GM19043 (cell line): ENCODE measurements around the gene SLC15A1.
"Not testable (repeated sequence)": the region's sequence is repeated elsewhere in the genome, so short reads cannot be mapped to it uniquely, and the experiment has no call there.

Experiments
- ATAC-seq: cut with Tn5 transposase; IDR thresholded peaks from one replicate; pipeline ENCODE4 v1.9.1; 2021; ENCODE audit warnings: low read depth; ENCODE audit not compliant: unreplicated experiment

Gene SLC15A1

DNA sequence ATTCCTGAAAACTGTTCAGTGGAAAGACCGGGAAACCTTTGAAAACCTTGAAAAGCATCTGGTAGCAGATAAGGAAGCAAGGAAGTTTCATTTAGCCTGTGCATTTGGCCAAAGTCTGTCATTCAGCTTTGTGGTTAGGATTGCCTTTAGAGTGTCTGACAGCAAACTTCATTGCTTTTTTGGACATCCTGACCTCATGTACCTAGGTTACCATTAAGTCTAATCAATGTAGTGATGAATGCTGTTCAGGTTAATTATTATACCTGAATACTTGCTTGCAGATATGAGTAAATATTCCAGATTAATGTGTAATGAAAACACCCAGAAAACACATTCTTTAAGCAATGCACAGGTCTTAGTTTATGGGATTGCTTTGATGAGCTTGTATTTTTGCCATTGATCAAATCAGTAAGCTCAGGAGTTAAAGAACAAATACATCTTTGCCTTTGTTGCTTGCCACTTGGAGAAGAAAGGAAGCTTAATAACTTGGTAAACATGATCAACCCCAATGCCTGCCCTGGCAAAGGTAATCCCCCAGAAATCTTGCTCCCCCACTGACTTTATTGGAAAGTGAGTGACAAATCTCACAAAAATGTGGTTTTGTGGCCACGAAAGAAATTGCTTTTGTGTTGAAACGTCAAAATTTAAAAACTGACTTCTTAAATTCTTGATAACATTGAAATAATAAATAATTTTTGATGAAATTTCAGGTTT is 87.4 kb downstream of the SLC15A1 start:
- no peak for ATAC-seq

- ATAC-seq = no peak
Observed at GRCh38 chr13:98664510-98664909, 88.0 kb downstream of the SLC15A1 start.

- ATAC-seq = no peak
Observed at GRCh38 chr13:98664047-98664446, 88.4 kb downstream of the SLC15A1 start.

DNA sequence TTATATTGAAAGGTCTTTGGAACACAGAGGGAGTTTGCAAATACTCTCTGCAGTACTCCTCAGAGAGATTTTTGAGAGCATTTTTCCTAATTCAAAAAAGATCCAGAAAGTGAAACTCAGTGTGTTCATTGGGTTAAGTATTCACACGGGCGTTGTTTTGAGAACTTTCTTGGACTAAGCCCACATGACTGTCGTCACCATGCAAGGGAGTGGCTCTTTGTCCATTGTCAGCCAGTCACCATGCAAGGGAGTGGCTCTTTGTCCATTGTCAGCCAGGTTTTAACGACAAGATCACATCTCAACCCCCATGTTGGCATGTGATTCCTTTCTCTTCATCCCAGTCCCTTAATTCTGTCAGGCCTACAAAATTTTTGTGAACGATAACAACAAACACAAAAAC is 94.3 kb downstream of the SLC15A1 start:
- no peak for ATAC-seq

DNA sequence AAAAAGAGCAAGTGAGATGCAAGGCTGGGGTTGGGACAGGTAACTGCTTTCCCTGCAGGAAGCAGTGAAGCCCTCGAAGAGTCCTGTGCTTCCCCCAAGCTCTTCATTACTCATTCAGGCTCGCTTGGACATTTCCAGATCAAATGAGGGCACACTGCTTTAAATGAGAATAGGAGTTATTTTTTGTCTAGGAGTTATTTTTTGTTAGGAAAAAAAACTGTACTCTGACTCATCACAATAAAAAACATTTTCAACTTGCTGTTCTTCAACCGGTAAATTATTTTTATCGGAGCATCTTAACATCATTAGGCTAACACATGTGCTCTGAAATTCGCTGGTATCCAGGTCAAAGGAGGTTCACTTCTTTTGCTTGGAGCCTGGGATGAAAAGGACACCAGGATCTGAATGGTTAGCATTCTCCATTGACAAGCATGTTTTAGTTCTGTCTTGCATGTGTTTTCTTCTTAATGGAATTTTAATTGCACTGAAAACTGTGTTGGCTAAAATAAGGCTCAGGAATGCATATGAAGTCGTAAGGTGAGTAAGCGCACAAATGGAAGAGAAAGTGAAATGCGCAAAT is 94.9 kb downstream of the SLC15A1 start:
- no peak for ATAC-seq

DNA sequence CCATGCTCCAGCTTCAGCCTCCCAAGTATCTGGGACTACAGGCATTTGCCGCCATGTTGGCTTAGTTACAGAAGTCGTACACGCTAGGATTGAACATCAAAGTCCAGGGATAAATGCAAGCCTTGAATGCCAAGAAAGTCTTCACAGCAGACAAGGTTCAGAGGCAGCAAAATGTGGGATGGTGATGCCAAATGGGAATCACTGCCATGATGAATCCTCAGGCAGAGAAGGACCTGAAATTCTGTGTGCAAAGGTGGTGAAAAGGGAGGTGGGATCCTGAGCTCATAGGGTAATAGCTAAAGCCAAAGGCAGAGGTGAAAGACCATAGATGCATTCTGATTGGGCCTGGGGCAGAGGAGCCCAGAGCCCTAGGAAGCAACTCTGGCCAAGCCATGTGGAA is 96.2 kb downstream of the SLC15A1 start:
- ATAC-seq = no peak

GRCh38 chr13:98653463-98653985 is 98.9 kb downstream of the SLC15A1 start:
- peak; percentile 90 for ATAC-seq

DNA sequence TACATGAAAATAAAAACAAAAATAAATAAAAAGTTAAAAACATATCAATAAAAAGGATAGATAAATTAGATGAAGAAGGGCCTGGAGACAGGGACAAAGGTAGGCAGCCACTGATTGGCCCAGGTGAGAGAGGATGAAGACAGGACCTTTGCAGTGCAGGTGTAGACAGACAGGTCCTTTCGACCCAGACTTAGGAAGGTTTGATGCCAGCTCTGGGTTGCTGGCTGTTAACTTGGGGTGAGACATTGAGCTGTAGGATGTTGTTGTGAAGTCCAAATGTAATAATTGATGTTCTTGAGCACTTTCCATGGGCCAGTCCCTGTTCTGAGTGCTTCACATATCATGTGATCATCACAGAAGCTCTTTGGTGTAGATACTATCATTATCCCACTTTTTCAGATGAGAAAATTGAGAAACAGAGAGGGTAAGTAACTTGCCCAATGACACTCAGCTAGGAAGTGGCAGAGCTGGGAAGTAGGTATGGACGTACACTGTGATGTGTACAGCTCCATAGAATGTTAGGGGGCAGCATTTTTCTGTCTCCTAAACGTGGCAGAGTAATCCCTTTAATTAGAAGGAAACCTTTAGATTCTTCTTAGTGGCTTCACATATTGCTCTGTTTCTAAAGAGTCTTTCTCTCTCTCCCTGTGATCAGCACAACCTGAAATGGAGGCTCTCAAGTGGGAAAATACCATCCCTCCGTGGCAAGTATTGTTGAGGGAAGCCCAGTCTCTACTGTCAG is 99.6 kb downstream of the SLC15A1 start:
- ATAC-seq = no peak

GRCh38 chr13:98652276-98652675 is 100.2 kb downstream of the SLC15A1 start:
- no peak for ATAC-seq

DNA sequence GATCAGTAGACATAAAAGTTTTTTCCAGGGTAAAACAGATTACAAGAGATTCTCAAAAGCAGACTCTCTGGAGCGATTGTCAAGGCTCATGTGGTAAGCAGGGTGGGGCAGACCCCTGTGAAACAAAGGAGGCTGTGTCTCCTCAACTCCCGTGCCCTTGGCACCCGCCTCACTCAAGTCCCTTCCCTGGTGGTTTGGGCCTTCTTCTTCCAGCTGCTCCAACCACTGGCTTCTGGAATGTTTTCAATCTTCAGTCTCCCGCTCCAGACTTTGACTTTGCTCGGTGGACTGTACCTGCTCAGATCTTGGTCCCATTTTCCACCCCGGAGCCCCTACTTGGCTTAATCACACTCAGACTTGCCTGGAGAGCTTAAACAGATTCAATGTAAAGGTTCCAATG is 100.7 kb downstream of the SLC15A1 start:
- no peak for ATAC-seq

GRCh38 chr13:98650396-98651107 is 101.9 kb downstream of the SLC15A1 start:
- ATAC-seq = no peak

DNA sequence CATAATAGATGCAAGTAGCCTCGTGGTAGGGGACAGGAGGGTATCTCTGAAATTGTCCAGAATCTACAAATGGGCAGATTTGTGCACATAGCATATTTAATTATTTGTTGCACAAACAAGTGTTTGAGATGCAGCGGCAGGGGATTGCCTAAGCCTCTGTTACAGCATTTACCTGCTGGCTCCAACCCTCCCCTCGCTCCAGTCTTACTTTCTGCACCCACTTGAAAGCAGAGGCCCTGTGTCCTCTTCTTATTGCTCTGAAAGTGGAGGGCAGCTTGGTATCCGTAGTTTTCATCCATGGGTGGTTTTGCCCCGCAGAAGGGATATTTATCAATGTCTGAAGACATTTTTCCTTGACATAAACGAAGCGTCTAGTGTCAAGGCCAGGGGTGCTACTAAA is 102.6 kb downstream of the SLC15A1 start:
- no peak for ATAC-seq

GRCh38 chr13:98648686-98649085 is 103.8 kb downstream of the SLC15A1 start:
- ATAC-seq = no peak

DNA sequence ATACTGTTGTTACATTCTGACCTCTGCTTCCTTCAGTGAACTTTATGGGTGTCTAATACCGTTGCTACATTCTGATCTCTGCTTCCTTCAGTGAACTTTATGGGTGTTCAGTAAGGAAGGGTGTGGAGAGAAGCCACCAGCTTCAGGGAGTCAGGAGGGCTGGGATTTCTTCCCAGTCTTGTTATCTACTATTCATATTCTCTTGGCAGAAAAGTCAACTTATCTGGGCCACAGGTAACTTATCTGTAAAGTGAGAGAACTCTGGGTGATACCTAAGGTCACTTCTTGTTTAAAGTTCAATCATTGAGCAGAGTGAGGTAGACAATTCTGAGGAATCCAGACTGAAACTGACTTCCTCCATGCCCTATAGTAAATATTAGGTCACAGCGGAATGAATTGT is 104.3 kb downstream of the SLC15A1 start:
- ATAC-seq = no peak

DNA sequence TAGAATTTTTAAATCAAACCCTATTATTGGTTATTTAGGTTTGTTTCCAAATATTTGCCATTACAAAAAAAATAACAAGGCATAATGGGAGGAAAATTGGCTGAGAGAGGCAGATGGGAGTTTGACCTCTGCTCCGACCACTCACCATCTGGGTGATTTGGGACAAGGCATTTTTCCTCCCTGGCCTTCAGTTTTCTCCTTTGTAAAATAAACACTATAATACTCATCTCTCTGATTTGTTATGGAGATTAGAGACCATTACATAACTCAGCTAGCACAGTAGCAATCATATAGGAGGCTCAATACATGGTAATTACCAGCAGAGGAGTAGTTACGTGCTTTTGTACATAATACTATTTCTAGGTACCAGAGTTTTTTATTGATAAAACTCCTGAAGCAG is 105.4 kb downstream of the SLC15A1 start:
- no peak for ATAC-seq

DNA sequence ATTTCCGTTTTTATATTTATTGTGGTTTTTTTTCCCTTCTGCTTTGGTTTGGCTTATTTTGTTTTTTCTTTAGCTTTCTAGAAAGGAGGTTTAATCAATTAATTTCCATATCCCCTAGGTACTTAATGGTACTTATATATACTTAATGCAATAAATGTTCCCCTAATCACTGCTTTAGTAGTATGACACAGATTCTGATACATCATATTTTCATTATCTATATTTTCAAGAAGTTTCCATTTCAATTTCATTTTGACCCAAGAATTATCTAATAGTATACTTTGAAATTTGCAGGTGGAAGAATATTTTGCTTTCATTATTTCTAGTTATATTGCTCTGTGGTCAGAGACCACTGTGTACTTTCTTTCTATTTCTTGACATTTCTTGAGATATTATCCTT is 109.0 kb downstream of the SLC15A1 start:
- ATAC-seq = no peak

DNA sequence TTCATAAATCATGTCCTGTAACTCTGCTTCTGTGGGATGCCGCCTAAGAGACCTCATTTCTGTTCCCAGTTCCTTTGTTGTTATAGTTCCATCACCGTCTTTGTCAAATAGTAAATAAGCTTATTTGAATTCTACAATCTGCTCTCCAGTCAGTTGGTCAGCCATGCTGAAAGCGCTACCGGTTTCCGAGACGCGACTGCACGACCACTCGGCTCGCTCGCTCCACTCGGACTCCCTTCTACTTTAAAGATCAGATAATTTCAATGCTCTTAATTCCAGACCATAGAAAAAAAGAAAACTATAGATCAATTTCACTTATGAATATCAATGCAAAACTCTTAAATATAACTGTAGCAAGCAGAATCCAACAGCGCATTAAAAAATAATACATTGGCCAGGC is 111.4 kb downstream of the SLC15A1 start:
- no peak for ATAC-seq

GRCh38 chr13:98639785-98640184 is 112.7 kb downstream of the SLC15A1 start:
- not testable (repeated sequence) for ATAC-seq

GRCh38 chr13:98638352-98638751 is 114.1 kb downstream of the SLC15A1 start:
- not testable (repeated sequence) for ATAC-seq
